C4-2B (cell line): Measurements from ENCODE around the gene PPM1L.

Source experiments
- ZFX ChIP-seq: fragments of 450-650 bp; IDR thresholded peaks from 2 replicates; pipeline ENCODE4 v1.6.1; 2017
- TF ChIP-seq, protein P1 (sequence below): fragments of 450-650 bp; conservative IDR thresholded peaks from 2 replicates; pipeline ENCODE4 v1.5.1; 2017; ENCODE audit warnings: mild to moderate bottlenecking

DNA sequence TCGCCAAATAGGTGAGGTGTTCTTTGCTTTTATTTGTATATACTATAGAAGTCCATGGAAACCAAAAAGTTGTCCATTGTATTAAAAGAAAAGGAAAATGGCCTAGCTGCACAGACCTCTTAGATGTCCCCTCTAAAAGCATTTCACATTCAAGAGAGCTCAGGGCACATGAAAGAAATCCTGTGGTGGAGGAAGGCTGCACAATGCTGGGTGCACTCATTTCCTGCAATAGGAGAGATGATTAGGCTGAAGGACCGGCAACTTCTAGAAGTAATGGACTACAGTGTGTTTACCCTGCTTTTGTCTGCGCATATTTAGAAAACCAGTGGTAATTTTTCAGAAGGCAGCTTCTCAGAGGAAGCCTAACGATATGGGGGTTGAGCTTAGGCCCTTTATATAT lies 25.4 kb downstream of the PPM1L start:
- TF ChIP-seq, protein P1, sequence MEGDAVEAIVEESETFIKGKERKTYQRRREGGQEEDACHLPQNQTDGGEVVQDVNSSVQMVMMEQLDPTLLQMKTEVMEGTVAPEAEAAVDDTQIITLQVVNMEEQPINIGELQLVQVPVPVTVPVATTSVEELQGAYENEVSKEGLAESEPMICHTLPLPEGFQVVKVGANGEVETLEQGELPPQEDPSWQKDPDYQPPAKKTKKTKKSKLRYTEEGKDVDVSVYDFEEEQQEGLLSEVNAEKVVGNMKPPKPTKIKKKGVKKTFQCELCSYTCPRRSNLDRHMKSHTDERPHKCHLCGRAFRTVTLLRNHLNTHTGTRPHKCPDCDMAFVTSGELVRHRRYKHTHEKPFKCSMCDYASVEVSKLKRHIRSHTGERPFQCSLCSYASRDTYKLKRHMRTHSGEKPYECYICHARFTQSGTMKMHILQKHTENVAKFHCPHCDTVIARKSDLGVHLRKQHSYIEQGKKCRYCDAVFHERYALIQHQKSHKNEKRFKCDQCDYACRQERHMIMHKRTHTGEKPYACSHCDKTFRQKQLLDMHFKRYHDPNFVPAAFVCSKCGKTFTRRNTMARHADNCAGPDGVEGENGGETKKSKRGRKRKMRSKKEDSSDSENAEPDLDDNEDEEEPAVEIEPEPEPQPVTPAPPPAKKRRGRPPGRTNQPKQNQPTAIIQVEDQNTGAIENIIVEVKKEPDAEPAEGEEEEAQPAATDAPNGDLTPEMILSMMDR, result no peak
- TF ChIP-seq ZFX, result no peak
